NAMALWA (cell line): Measurements from ENCODE around the gene MID1.

Experiments
- DNase-seq: peaks from one replicate; pipeline ENCODE4 v3.0.0-alpha.2; 2015; ENCODE audit warnings: low spot score

MID1 gene

GRCh38 chrX:10429908-10430307 is 190.5 kb downstream of the MID1 start:
- no peak for DNase-seq

GRCh38 chrX:10427249-10427648 is 193.1 kb downstream of the MID1 start:
- DNase-seq = no peak

GRCh38 chrX:10423716-10424115 is 196.7 kb downstream of the MID1 start:
- DNase-seq = no peak

- no peak for DNase-seq
Observed at GRCh38 chrX:10420134-10420533, 200.3 kb downstream of the MID1 start.

- DNase-seq = no peak
Observed at GRCh38 chrX:10416424-10416823, 204.0 kb downstream of the MID1 start.

- DNase-seq = no peak
Observed at GRCh38 chrX:10415306-10416001, 204.9 kb downstream of the MID1 start.

GRCh38 chrX:10414862-10415261 is 205.5 kb downstream of the MID1 start:
- DNase-seq = no peak

- no peak for DNase-seq
Observed at GRCh38 chrX:10414156-10414824, 206.1 kb downstream of the MID1 start.

GRCh38 chrX:10404436-10404835 is 215.9 kb downstream of the MID1 start:
- no peak for DNase-seq

- peak; percentile 2 for DNase-seq
Observed at GRCh38 chrX:10401239-10401638, 219.1 kb downstream of the MID1 start.

- DNase-seq = no peak
Observed at GRCh38 chrX:10399043-10399741, 221.2 kb downstream of the MID1 start.

GRCh38 chrX:10398215-10398614 is 222.2 kb downstream of the MID1 start:
- DNase-seq = no peak

- DNase-seq = no peak
Observed at GRCh38 chrX:10397349-10397748, 223.0 kb downstream of the MID1 start.

GRCh38 chrX:10395643-10396042 is 224.7 kb downstream of the MID1 start:
- no peak for DNase-seq
